ENCODE results near the gene WDR33. TPM values are rescaled to one million over a fixed set of nuclear protein-coding genes. Genes with fewer than 3 reads are reported as not detected.
A peak's percentile ranks its signal among the peaks of the same experiment; 100 is the strongest.

Gene WDR33
- total RNA-seq, 4 donors from 2014 or later = 25.8 to 35.3 (median 33.3) TPM

GRCh38 chr2:127652786-127653357, 158.1 kb downstream of the WDR33 start:
- peaks cover 0 to 71% (median 63%) of the 10 kb centered on the region in 4 donors for H3K36me3 ChIP-seq
- no peak for DNase-seq (ENCODE audit: extremely low spot score)
- WGBS = 47% methylated on average over 5 of the region's 25 CpGs

GRCh38 chr2:127651971-127652550, 158.9 kb downstream of the WDR33 start:
- DNase-seq (ENCODE audit: extremely low spot score) = no peak
- Histone ChIP-seq H3K4me1 (peaks cover 98 to 100% (median 99%) of the 10 kb centered on the region in 4 donors), H3K36me3 (peaks cover 0 to 65% (median 57%) of the 10 kb centered on the region in 4 donors), H3K9me3 (no peaks in the 10 kb centered on the region), H3K27ac (replicated peaks in 1 of 4) (peak overlapping the region; percentile 88 to 93 (median 92)), H3K27me3 (no peaks in the 10 kb centered on the region), H3K4me3 (no peak overlapping the region)
- 29% methylated on average over 11 of the region's 14 CpGs for WGBS
- intact Hi-C loops (cut with DNase I) = loop anchor here (5.0 to 10.0 kb wide), 2 partner anchors 40 to 137 kb away; no protein-coding TSS in a partner anchor
- peak; percentile 80 to 86 for TF ChIP-seq POLR2AphosphoS5 (IDR thresholded peaks at IDR 0.05)
- no peak for TF ChIP-seq POLR2A (IDR thresholded peaks at IDR 0.05; ENCODE audit: low read depth)
- TF ChIP-seq EP300 (IDR thresholded peaks at IDR 0.05) = peak; percentile 23
- TF ChIP-seq CTCF (IDR thresholded peaks at IDR 0.05) = no peak

More at GRCh38 chr2:127652786-127653357, 158.1 kb downstream of the WDR33 start:
- H3K4me3 ChIP-seq = no peak overlapping the region
- peaks cover 98 to 100% (median 99%) of the 10 kb centered on the region in 4 donors for H3K4me1 ChIP-seq
- peak overlapping the region; percentile 88 to 93 (median 92) for H3K27ac ChIP-seq (replicated peaks in 1 of 4)
- H3K9me3 ChIP-seq = no peaks in the 10 kb centered on the region
- intact Hi-C loops (cut with DNase I) = loop anchor here (5.0 to 10.0 kb wide), 2 partner anchors 39 to 138 kb away; no protein-coding TSS in a partner anchor
- no peaks in the 10 kb centered on the region for H3K27me3 ChIP-seq
- TF ChIP-seq POLR2AphosphoS5 (IDR thresholded peaks at IDR 0.05) (no peak), CTCF (IDR thresholded peaks at IDR 0.05) (no peak), EP300 (IDR thresholded peaks at IDR 0.05) (no peak), POLR2A (IDR thresholded peaks at IDR 0.05; ENCODE audit: low read depth) (no peak)

- H3K27me3 ChIP-seq = no peaks in the 10 kb centered on the region
- H3K27ac ChIP-seq (replicated peaks in 1 of 4) = peak overlapping the region; percentile 88 to 93 (median 92)
- intact Hi-C loops (cut with DNase I) = loop anchor here (5.0 to 10.0 kb wide), 2 partner anchors 41 to 137 kb away; no protein-coding TSS in a partner anchor
- no peak for DNase-seq (ENCODE audit: extremely low spot score)
- H3K36me3 ChIP-seq = peaks cover 0 to 64% (median 52%) of the 10 kb centered on the region in 4 donors
- WGBS = 91% methylated on average over 22 of the region's 29 CpGs
- H3K9me3 ChIP-seq = no peaks in the 10 kb centered on the region
- no peak overlapping the region for H3K4me3 ChIP-seq
- TF ChIP-seq POLR2AphosphoS5 (IDR thresholded peaks at IDR 0.05) (no peak), EP300 (IDR thresholded peaks at IDR 0.05) (no peak), CTCF (IDR thresholded peaks at IDR 0.05) (no peak), POLR2A (IDR thresholded peaks at IDR 0.05; ENCODE audit: low read depth) (no peak)
- peaks cover 98 to 100% (median 99%) of the 10 kb centered on the region in 4 donors for H3K4me1 ChIP-seq
Observed at GRCh38 chr2:127651381-127651809, 159.6 kb downstream of the WDR33 start.

Small RNA genes within 50 kb of the gene (small RNA-seq; reads per million reads assigned to genes)
- gene RF00017 = 0 reads per million in 3 donors
- gene RF00019 = 0 reads per million in 3 donors
- 0 reads per million in 3 donors for gene RNU6-395P
- 0.25 to 47.3 (median 1.2) reads per million in 3 donors for gene RNY4P7

Other genes starting within 250 kb of the WDR33 start
- gene GPR17, start 165.0 kb downstream of the WDR33 start, total RNA-seq = under 1 TPM in 1 of 4 donors, not detected in 3; 0.40 TPM
- 100 to 1,000 TPM in 3 of 4 donors, 10 to 100 TPM in 1; 99.2 to 342 (median 175) TPM for gene LIMS2, start 135.6 kb downstream of the WDR33 start, total RNA-seq
- 10 to 100 TPM in 1 of 4 donors, 1 to 10 TPM in 3; 5.8 to 11.8 (median 9.4) TPM for gene SFT2D3, start 109.7 kb downstream of the WDR33 start, total RNA-seq
- 10 to 100 TPM; 13.7 to 18.5 (median 14.7) TPM for gene POLR2D, start 47.0 kb upstream of the WDR33 start, total RNA-seq
- gene AMMECR1L, start 74.8 kb upstream of the WDR33 start, total RNA-seq = 10 to 100 TPM; 10.4 to 13.2 (median 11.4) TPM
- 10 to 100 TPM in 2 of 4 donors, 1 to 10 TPM in 2; 6.8 to 12.3 (median 10.7) TPM for gene SAP130, start 216.9 kb upstream of the WDR33 start, total RNA-seq